Right ventricle myocardium inferior (tissue), 1 donor: Measurements from ENCODE around the gene GRM5. TPM values are rescaled to one million over a fixed set of nuclear protein-coding genes. Genes with fewer than 3 reads are reported as not detected.

Experiments
- ATAC-seq: fragments of 200-7000 bp; cut with Tn5 transposase; one replicate; pipeline ENCODE4 v1.9.1; 2020; ENCODE audit warnings: mild to moderate bottlenecking, moderate library complexity
- DNase-seq: peaks from one replicate; pipeline ENCODE4 v3.0.0; 2021; ENCODE audit errors: missing footprints
- intact Hi-C: fragments of 100-400 bp; cut with DNase I; formaldehyde crosslinking; loops from one replicate; pipeline ENCODE4 v1.11.0; 2022
- total RNA-seq: library from RNA; stranded (reverse); fragmentation: NEBNext Ultra II Directional; extraction: Animal tissue kit (Norgen Biotek cat#: 25700); gene quantifications from one replicate; pipeline ENCODE4 v1.2.1, GENCODE V29; 2021
- donor health status: DM: no; HTN: yes; CAD: no; lungs with severe emphysema.

The GRM5 gene
- total RNA-seq, 1 donor from 2014 or later = not detected

DNA sequence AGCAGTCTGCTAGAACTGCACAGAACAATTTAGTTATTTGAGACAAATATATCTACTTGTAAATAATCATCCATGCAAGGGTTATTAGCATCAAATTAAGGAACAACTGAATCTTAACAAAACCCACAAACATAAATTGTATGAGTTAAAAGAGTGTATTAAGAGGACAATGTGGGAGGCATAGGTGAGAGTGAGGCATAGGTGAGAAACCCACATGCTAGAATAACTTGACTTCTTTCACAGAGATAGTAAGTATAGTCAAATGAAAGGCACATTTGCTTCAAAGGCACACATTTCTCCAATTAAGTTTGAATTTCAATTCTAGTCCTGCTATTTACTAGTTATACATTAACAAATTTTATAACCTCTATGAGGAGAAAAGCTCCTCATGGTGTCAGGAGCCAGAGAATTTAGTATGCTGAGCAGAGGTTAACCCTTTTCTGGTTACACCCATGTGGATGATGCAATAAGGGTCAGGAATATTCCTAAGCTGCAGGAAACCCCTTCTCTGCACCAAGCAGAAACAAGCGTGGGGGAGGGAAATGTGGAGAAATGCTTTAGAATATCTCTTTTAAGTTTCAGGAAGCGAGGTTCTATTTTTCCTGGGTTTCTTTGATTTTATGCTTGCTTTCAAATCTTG, 264.2 kb downstream of the GRM5 start:
- DNase-seq = no peak
- intact Hi-C loops = no loop called here
- no peak for ATAC-seq

DNA sequence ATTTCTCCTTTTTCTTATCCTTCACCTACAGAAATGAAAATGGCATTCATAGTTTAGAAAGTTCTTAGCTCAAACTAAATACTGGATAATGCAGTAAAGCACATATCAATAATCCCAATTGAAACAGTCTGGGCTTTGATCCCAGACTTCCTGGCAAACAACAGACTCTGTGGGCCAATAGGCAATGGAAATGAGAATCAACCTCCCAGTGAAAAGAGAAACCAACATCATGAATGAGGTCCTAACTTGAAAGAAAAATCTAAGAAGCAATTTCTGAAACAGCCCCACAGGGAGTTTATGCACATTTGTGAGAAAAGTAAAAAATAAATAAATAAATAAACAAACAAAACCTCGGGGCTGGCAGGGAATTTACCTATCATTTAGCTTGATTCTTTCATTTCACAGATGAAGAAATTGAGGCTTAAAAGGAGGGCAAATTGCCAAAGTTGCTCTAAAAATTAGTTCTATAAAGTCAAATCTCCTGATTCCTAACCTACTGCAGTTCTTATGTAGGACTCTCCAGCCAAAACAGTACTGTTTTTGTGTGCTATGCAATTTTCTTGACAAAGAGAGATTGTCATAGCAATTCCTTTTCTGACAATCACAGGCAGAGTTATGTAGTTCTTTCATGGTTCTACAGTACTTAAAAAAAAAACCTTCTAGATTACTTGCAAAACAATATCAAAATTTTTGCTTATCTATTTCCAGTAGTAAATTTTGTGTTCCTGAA, 265.8 kb downstream of the GRM5 start:
- no peak for DNase-seq
- ATAC-seq = no peak
- intact Hi-C loops = no loop called here

DNA sequence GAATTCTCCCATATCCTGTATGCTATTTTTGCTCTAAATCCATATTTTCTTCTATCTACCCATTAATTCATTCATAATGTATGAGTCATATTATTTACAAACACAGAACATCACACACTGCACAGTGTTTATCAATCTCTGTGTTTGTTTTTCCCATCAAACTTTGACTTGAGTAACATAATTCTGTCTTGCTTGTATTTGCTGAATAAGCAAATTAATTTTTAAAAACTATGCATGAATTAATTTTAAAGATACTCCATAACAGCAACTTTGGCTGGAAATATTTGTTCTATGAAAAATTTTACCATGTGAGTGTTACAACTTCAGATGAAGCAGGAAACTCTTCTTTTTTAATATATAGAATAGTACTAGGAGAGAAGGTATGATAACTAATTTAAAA, 275.6 kb downstream of the GRM5 start:
- intact Hi-C loops = no loop called here
- no peak for ATAC-seq
- DNase-seq = no peak

DNA sequence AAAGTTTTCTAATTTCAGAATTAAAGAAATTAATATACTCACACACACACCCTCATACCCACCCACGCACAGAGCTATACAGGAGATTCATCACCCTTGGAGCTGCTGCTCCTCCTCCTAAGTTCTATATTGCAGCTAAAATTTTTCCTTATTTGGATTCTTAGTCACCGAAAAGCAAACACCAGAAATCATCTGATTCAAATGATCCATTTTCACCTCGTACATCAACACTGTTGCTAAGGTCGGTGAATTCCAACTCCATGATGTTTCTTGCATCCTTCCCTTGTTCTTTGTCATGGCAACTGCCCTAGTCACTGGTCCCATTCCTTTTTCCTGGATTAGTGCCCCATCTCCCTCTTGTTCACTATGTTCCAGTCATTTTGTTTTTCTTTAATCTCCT, 286.2 kb downstream of the GRM5 start:
- intact Hi-C loops = no loop called here
- DNase-seq = no peak
- no peak for ATAC-seq

DNA sequence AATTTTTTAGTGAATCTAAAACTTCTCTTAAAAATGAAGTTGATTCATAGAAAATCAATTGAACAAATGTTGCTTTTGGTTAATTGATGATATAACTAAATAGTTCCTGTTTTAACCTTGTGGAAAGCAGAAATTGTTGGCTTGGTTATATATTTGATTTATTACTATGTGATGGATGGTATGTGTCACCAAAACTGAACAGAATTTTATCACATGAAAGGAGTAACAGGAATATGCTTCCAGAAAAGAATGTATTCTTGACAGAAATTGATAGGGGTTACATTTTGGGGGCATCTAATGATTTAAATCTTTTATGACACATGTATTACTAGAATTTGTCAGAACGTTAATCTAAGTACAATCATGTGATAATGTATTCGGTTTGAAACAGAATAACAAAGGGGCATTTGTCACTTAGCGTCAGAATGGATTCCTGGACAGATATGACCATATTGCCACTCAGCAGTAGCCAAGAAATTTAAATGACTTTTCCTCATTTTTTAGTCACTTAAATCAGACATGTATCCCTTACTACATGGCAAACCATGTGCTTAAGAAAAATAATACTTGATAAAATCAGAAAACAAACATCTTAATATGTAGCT, 295.2 kb downstream of the GRM5 start:
- intact Hi-C loops = no loop called here
- ATAC-seq = no peak
- DNase-seq = no peak

DNA sequence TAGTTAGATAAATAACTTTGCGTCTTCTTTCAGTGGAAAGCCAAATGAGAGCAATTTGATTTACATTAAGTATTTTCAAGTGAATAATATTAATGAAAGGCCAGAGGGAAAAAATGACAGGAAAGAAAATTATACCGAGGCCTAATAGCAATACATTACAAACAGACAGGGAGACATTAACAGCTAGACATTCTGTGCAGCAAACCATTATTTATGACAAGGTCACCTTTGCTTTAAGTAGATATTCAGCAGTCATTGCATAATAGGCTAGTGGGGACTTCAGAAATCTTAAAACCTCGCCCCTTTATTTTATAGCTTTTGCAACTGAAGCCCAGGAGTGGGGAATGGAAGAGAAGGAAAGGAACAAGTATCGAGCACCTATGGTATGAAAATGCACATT, 321.6 kb downstream of the GRM5 start:
- ATAC-seq (no peak), DNase-seq (no peak)
- intact Hi-C loops = no loop called here

DNA sequence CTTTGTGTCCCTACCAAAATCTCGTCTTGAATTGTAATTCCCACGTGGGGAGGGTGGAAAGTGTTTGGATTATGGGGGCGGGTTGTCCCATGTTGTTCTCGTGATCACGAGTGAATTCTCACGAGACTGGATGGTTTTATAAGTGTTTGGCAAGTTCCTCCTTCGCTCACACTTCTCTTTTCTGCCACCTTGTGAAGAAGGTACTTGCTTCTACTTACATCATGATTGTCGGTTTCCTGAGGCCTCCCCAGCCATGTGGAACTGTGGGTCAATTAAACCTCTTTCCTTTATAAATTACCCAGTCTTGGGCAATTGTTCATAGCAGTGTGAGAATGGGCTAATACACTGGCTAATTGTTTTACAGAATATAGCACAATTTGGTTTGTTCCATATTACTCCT, 326.3 kb downstream of the GRM5 start:
- no peak for DNase-seq
- no peak for ATAC-seq
- intact Hi-C loops = no loop called here

DNA sequence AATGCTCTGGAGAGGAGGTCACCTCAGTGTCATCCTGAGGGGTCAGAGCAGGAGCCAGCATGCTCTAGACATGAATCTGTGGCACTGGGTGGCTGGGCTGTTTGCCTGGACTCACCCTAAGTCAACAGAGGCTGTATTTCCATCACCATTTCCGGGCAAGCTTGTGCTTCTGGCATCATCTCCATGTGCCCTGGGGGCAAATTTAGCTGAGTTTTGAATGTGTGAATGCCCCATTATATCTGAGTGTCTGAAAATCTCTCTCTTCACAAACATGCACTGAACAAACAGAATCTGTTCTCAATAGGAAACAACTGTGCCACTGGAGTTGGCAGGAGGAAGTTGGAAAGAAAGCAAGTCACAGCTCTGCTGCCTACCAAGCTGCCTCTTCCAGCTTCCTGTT, 356.2 kb downstream of the GRM5 start:
- ATAC-seq = no peak
- intact Hi-C loops = no loop called here
- DNase-seq = no peak

DNA sequence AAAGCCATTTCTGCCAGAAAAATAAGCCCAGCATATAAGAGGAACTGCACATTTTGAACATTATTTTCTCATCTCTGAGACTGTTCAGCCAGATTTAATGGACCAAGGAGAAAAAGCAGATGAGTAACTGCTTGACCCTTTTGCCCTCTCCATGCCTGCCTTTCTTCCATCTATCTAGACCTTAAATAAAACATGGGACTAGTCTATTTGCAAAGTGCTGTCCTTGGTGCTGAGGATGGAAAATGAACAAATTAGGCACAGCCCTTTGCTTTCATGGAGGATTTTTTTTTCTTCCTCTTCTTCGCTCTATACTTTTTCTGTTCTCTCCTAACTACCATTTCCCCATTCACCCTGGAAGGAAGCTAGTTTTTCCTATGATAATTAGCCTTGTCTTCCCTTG, 361.3 kb downstream of the GRM5 start:
- ATAC-seq = no peak
- DNase-seq = no peak
- intact Hi-C loops = no loop called here

DNA sequence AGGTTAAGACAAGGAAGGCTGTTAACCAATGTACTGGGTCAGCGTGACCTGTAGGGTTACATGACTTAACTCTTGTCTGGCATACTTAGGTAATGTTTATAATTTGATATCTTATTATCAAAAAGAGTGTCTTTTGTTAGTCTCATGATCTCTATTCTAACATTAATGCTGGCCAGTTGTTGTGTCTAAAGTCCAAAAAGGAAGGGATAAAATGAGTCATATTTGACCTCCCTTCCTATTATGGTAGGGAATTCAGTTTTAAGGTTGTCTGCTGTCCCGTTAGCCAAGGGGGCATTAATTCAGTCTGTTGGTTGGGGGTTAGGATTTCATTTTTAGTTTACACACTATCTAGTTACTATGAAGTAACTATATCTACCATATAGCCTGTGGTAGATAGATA, 364.0 kb downstream of the GRM5 start:
- intact Hi-C loops = no loop called here

DNA sequence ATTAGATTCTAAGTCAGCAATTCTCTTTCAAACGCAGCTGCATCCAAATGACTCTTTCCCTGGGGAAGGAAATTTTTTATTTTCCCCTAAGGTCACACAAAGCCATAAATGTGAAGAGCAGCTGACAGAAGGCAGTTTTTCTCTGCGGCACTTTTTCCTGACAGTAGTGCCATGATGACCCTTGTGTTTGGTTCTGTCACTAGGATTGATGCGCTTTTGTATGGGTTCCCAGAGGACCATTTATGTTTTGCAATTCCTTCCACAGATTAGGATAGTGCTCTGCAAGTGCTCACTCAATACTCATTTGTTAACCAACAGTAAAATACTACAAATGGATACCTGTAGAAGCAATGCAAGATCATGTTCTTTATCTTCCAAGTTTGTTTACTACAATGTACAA, 368.6 kb downstream of the GRM5 start:
- no peak for ATAC-seq
- no peak for DNase-seq
- intact Hi-C loops = no loop called here

More for the DNA sequence above, 364.0 kb downstream of the GRM5 start:
- DNase-seq = no peak
- no peak for ATAC-seq

DNA sequence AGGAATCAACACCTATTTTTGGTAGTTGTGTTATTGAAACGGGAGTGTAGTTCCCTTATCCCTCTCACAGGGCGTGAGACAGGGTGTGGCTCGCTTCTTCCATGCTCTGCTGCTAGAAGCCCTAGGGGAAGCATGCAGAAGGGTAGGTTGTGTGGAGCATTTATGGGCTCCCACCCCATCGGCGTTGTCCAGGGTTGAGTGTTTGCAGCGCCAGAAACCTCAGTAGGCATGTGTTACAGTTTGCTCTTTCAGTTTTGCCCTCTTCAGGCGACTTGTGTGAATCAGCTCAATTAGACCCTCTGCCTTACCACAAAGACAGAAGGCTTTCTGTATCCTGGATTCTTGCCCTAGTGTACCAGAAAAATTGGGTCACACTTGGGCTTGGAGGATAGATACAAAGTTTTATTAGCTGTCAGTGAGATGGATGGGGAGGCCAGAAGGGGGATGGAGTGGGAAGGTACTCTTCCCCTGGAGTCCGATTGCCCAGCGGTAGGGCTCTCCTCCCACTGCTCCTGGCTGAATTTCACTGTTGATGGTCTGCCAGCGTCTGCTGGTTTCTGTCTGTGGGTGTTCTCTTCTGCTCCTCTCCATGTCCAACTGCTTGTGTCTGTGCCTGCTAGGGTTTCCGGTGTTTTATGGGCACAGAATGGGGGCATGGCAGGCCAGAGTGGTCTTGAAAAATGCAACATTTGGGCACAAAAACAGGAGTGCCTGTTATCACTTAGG, 369.9 kb downstream of the GRM5 start:
- intact Hi-C loops = no loop called here
- ATAC-seq = no peak
- no peak for DNase-seq

DNA sequence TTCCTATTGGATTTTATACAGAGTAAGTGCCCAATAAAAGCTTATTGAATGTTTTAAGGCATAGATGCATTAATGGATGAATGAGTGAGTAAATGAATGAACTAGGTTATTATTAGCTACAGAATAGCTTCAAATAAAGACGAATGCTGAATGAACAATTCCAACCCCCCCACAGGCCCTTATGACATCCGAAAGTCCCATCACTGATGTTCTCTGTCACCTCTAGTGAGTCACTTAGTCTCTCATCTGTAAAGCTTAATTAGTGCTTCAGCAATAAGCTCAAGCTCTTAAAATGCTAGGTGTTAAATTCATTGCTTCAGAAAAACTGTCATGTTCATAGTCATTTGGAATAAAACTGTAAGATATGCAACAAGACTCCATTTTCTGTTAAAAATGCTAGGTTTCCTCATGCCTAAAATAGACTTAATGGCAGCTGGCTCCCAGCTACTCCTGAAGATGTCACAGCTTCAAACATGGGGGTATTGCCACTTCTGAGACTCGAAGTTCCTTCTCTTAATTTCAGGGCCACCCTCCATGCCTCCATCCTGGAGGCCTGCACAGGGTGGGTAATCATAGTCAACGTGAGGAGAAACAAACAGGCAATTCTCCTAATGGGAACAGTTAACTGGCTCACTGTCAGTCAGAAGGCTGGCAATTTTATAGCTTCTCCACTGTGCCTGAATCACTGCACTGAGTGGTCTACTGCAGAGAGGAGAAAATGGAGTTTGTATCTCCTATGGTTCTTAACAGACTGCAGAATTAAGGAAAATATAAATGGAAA, 373.3 kb downstream of the GRM5 start:
- no peak for ATAC-seq
- DNase-seq = no peak
- intact Hi-C loops = no loop called here

DNA sequence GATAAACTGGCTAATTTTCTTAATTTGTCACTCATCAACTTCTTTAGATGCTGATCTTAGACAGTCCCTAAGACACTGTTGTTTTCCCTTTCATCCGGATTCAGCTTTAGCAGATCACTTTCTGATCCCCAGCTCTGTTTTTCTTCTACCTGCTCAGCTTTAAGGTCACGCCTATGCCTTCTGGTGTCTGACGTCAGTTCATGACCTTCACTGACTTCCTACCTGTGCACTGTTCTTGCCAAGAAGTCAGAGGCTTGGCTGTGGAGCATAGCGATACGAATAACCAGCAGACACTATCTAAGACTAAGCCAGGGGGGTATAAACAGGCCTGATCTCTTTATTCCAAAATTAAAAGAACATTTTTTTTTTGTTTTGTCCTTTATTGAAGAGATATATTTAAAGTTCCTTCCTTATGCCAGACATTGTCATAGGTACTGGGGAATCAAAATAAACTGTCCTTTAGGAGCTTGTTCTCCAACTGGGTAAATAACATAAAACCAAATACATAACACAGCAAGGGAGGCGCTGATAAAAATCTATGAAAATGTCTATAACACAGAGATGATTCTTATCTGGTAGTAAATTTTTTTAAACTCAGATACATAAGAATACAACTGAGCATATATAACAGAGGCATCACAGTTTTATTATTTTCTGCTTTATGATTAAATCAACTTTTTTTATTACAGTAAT, 376.1 kb downstream of the GRM5 start:
- intact Hi-C loops = no loop called here
- DNase-seq (no peak), ATAC-seq (no peak)

DNA sequence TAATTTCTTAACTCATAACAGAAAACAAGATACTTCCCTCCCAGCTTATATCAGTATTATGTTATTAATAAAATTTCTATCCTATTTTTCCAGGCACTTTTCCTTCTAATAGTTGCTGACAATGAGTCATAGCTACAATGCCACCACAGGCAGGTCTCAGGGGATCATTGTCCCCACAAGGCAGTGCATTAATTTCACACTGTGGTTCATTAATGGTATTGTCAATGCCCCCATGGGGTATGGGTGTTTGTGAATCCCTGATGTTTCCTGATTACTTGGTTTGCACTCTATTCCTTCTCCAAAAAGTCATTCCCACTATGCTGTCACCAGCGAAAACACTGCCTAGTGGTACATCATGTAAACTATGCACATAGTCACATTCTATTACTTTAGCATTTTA, 382.8 kb downstream of the GRM5 start:
- no peak for ATAC-seq
- intact Hi-C loops = no loop called here
- DNase-seq = no peak

DNA sequence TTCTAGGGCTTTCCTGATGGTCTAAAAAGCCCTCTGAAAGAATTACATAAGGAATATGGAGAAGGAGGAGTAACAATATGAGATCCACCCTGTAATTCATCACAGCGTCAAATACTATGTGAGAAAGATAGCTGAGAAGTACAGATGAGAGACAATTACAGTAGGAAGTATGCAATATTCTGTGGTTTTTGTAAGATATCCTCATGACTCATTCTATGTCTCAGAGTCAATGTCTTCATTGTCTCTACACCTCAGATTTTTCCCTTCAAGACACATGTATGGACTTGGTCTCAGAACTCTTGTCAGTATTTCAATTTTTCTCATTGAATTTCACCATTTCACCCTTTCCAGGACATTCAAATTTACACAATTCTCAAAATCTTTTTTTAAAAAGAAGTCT, 385.0 kb downstream of the GRM5 start:
- ATAC-seq (no peak), DNase-seq (no peak)
- intact Hi-C loops = no loop called here

DNA sequence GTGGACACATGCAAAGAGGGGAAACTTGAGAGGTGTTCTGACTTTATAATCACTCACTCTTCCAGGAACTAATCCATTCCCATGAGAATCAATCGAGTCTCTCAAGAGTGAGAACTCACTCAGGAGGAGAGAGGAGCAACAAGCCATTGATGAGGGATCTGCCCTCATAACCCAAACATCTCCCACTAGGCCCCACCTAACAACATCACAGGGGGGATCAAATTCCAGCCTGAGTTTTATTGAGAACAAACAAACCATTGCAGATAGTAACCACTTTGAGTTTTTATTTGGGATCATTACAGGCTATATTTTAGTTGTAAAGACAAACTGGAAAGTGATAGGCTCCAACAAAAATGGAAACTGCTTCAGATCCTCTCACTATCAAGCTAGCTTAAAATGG, 399.4 kb downstream of the GRM5 start:
- intact Hi-C loops = no loop called here
- ATAC-seq (no peak), DNase-seq (no peak)

DNA sequence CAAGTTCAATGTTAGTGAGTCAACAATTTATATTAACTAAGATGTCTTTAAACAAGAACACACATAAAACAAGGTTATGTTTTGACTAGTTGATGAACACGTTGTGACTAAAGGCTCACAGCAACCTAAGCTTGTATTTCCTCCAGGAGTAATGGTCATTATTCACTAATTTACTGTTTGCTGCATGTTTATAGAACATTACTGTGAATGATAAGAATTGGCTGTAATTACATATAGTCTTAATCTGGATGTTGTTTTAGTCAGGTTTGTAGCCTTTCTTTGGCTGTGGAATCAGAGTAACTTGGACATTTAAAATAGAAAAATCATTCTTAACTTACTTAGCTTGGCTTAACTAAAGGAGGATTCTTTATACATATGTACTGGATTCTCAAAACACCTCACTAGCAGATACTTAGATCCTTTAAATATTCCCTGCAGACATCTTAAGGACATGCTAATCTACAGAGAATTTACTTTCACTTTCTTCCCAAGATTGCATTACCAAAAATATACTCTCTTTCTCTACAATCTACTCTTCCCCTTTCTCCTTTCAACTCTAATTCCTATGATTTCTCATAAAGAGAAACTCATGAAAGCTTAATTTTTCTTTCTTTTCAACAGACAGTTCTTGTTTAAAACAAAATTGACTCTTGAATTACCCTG, 408.6 kb downstream of the GRM5 start:
- no peak for ATAC-seq
- intact Hi-C loops = no loop called here
- no peak for DNase-seq
